GM18951 (cell line): ENCODE measurements around the gene MS4A6A.
"Not testable (repeated sequence)": the region's sequence is repeated elsewhere in the genome, so short reads cannot be mapped to it uniquely, and the experiment has no call there.

ENCODE experiments used
- POLR2A ChIP-seq: IDR thresholded peaks from 4 replicates; pipeline ENCODE4 v1.6.1; 2011; ENCODE audit warnings: mild to moderate bottlenecking; ENCODE audit not compliant: insufficient read length, insufficient read depth; ENCODE audit errors: extremely low read depth
- in situ Hi-C: fragments of 300-500 bp; cut with MboI; formaldehyde crosslinking; loops from one replicate; pipeline ENCODE4 v1.12.0; 2022; ENCODE audit warnings: low sequenced_read_pairs, mixed read lengths, inconsistent platforms; ENCODE audit not compliant: unreplicated experiment

Gene MS4A6A

DNA sequence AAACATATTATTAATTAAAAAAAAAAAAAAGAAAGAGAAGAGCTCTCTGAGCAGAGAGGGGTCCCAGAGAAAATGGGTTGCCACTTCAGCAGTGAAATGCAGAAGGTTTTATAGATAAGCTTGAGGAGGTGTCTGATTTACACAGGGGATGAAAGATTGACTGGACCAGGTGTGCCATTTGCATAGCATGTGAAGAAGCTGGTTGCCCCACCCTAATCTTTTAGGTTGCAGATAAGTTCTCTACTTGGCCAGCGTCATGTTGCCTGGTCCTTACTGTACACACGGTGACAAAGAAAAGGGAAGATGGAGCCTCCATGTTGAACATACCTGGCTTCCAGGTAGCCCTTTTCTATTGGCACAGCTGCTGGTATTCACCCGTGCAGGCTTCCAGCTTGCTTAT is 53.0 kb downstream of the MS4A6A start:
- in situ Hi-C loops = no loop called here
- TF ChIP-seq POLR2A = no peak

DNA sequence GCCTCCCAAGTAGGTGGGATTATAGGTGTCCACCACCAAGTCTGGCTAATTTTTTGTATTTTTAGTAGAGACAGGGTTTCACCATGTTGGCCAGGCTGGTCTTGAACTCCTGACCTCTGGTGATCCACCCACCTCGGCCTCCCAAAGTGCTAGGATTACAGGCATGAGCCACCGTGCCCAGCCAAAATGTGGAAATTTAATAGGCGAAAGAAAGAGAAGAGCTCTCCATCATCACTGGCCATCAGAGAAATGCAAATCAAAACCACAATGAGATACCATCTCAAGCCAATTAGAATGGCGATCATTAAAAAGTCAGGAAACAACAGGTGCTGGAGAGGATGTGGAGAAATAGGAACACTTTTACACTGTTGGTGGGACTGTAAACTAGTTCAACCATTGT is 54.0 kb downstream of the MS4A6A start:
- in situ Hi-C loops = not testable (repeated sequence)

DNA sequence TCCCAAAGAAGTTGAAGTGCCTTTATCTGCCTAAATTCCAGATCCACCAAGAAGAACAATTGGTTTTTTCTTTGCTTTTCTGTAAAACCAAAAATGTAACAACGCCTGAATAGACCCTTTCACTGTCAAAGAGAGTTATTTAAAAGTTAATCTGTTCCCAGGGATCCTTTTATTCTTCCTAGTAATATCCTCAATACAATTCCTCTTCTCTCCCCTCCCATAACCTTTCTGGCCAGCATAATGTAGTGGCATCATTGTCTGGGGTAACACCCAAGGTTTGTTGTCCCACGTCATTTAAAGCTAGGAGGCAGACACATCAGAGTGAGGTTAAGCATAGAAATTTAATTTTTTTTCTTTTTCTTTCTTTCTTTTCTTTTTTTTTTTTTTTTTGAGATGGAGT is 54.5 kb downstream of the MS4A6A start:
- in situ Hi-C loops = no loop called here
- no peak for TF ChIP-seq POLR2A

DNA sequence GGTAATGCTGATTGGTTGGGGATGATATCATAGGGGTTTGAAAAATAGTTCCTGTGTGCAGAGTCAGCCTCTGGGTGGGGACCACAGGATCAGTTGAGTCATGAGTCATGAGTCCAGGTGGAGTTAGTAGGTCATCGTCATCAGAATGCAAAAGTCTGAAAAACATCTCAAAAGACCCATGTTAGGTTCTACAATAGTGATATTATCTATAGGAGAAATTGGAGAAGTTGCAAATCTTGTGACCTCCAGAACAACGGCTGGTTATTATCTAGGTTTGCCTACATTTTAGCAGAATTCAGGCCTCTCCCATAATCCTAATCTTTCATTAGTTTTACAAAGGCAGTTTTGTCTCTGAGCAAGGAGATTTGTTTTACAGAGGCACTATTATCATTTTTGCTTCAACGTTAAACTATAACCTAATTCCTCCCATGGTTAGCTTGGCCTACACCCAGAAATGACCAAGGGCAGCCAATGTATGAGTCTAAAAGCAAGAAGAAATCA is 55.5 kb downstream of the MS4A6A start:
- in situ Hi-C loops = no loop called here
- TF ChIP-seq POLR2A = no peak

DNA sequence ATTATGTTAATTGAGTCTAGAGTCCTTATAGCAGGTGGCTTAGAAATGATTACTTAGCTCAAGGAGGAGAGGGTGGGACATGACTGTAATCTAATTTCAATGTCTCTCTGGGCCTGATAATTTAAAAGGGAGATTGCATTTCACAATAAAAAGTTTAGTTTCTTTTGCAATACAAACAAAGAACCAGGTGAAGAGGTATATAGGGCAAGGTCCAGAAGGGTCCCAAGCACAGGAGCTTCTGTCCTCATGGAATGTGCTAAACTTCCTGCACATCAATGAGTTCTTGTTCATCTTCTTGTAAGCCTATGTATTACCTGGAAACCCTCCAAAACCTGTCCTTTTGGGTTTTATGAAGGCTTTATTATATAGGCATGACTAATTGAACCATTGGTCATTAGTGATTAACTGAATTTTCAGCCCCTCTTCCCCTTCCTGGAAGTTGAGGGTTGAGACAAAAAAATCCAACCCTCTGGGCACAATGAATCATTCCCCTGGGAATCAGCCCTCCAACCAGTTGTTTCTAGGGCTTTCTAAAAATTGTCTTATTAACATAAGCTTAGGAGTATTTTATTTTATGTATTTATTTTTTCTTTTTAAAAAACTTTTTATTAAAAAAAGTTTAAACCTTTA is 56.8 kb downstream of the MS4A6A start:
- in situ Hi-C loops = no loop called here
- TF ChIP-seq POLR2A = no peak

DNA sequence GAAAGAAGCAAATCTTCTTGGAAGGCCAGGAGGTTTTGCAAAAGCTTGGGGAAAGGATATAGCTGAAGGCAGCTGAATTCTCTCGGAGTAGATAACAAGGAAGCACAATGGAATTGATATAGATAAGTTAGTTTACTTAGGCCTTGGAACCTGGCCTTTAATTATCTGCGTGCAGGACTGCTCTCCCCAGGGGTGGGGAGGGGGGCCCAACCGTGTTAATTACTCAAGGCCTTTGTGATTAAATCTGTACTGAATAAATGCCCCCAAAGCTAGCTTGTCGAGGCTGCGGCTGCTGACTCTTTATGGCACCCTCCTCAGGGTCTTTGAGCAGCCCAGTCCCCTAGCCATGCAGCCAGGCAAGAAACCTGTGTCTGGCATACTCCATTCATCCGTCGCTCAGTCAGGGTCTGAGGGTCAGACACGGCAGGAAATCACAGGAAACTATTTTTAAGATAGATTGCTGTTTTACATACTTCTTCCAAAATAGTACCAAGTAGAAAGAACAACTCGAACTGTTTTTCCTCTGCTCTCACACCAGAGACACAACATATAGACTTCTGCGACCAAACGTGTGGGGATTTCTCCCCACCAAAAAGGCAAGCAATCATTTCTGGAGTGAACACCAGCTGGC is 58.0 kb downstream of the MS4A6A start:
- in situ Hi-C loops = no loop called here
- TF ChIP-seq POLR2A = no peak
